ENCODE results near the gene FUT7.
A peak's percentile ranks its signal among the peaks of the same experiment; 100 is the strongest.

GRCh38 chr9:137029058-137029936 lies 2.6 kb downstream of the FUT7 start:
- TF ChIP-seq ZNF550 (CRISPR knock-in tag; IDR thresholded peaks at IDR 0.05; ENCODE audit: borderline replicate concordance) (no peak), CTCF (CRISPR knock-in tag; IDR thresholded peaks at IDR 0.05) (peak; percentile 94), CBFB (CRISPR knock-in tag; IDR thresholded peaks at IDR 0.05) (no peak), ZNF816 (CRISPR knock-in tag; IDR thresholded peaks at IDR 0.05; ENCODE audit: borderline replicate concordance) (no peak), PATZ1 (CRISPR knock-in tag; IDR thresholded peaks at IDR 0.05) (peak; percentile 62), ZKSCAN8 (CRISPR knock-in tag; IDR thresholded peaks at IDR 0.05; ENCODE audit: borderline replicate concordance) (no peak), ZBTB34 (CRISPR knock-in tag; IDR thresholded peaks at IDR 0.05) (no peak), ZBTB2 (CRISPR knock-in tag; IDR thresholded peaks at IDR 0.05; ENCODE audit: low read depth) (no peak), TBL1XR1 (IDR thresholded peaks at IDR 0.05; ENCODE audit: borderline replicate concordance, low read length, partially characterized antibody) (no peak), POLR2A (IDR thresholded peaks at IDR 0.05; ENCODE audit: insufficient read depth in 1 of 2, low read depth in 2 of 2, low read length in 2 of 2) (no peak)
